Activated CD4-positive, CD25-positive, alpha-beta regulatory T cell (primary cell): Measurements from ENCODE around the gene PCDHGA9.
"Not testable (repeated sequence)": the region's sequence is repeated elsewhere in the genome, so short reads cannot be mapped to it uniquely, and the experiment has no call there.

ENCODE experiments used
- DNase-seq, 4 experiments: peaks; one replicate each; lab custom pipeline; 2025; lab: John Stamatoyannopoulos, UW

PCDHGA9 gene

GRCh38 chr5:141414548-141415274 is 12.1 kb downstream of the PCDHGA9 start:
- DNase-seq, result not testable (repeated sequence)

GRCh38 chr5:141415275-141415618 is 12.7 kb downstream of the PCDHGA9 start:
- not testable (repeated sequence) for DNase-seq

GRCh38 chr5:141417494-141418172 is 15.1 kb downstream of the PCDHGA9 start, which contains the start of gene PCDHGB7:
PCDHGB7 (plus strand) TSS chr5:141417677; CDS start chr5:141417860, 183 bp downstream.
- DNase-seq, result not testable (repeated sequence)

- DNase-seq, result no peak
Measured at GRCh38 chr5:141419074-141419880, 16.7 kb downstream of the PCDHGA9 start.

- DNase-seq, result no peak
Measured at GRCh38 chr5:141420855-141421488, 18.4 kb downstream of the PCDHGA9 start, which contains the start of gene PCDHGA11. PCDHGA11 (plus strand) TSS chr5:141421051; CDS start chr5:141421228, 177 bp downstream.

- no peak for DNase-seq
Measured at GRCh38 chr5:141421489-141421855, 18.9 kb downstream of the PCDHGA9 start.

GRCh38 chr5:141422742-141423291 is 20.2 kb downstream of the PCDHGA9 start:
- no peak for DNase-seq

- no peak for DNase-seq
Measured at GRCh38 chr5:141427783-141428426, 25.3 kb downstream of the PCDHGA9 start.

GRCh38 chr5:141430332-141431113 is 27.9 kb downstream of the PCDHGA9 start, which contains the start of gene PCDHGA12:
PCDHGA12 (plus strand) TSS chr5:141430507; CDS start chr5:141430760, 253 bp downstream.
- no peak for DNase-seq

GRCh38 chr5:141431286-141431685 is 28.7 kb downstream of the PCDHGA9 start:
- no peak for DNase-seq

GRCh38 chr5:141432308-141432707 is 29.7 kb downstream of the PCDHGA9 start:
- not testable (repeated sequence) for DNase-seq

- DNase-seq, result not testable (repeated sequence)
Measured at GRCh38 chr5:141432726-141433125, 30.1 kb downstream of the PCDHGA9 start.

GRCh38 chr5:141434006-141434405 is 31.4 kb downstream of the PCDHGA9 start:
- DNase-seq, result no peak

- no peak for DNase-seq
Measured at GRCh38 chr5:141437221-141437620, 34.6 kb downstream of the PCDHGA9 start.

GRCh38 chr5:141439411-141440141 is 37.0 kb downstream of the PCDHGA9 start:
- no peak for DNase-seq

- no peak for DNase-seq
Measured at GRCh38 chr5:141440341-141440740, 37.8 kb downstream of the PCDHGA9 start.

GRCh38 chr5:141441571-141442170 is 39.1 kb downstream of the PCDHGA9 start:
- no peak for DNase-seq
